Amniotic stem cell (primary cell): ENCODE measurements around the gene UBR1.
"Not testable (repeated sequence)": the region's sequence is repeated elsewhere in the genome, so short reads cannot be mapped to it uniquely, and the experiment has no call there.

ENCODE experiments used
- DNase-seq: peaks from one replicate; lab custom pipeline; 2025; lab: John Stamatoyannopoulos, UW

UBR1 gene

GRCh38 chr15:42971830-42972229 lies 134.0 kb downstream of the UBR1 start:
- no peak for DNase-seq

GRCh38 chr15:42964476-42964875 lies 141.4 kb downstream of the UBR1 start:
- no peak for DNase-seq

- no peak for DNase-seq
These were observed 150.3 kb downstream of the UBR1 start for GRCh38 chr15:42955518-42955917.

- DNase-seq, result no peak
These were observed 151.5 kb downstream of the UBR1 start for GRCh38 chr15:42954291-42954690.

- DNase-seq, result not testable (repeated sequence)
These were observed 156.9 kb downstream of the UBR1 start for GRCh38 chr15:42948898-42949297.

- DNase-seq, result no peak
These were observed 165.3 kb downstream of the UBR1 start for GRCh38 chr15:42940527-42940926.

- DNase-seq, result no peak
These were observed 166.0 kb downstream of the UBR1 start for GRCh38 chr15:42939841-42940240.

GRCh38 chr15:42937143-42937542 lies 168.7 kb downstream of the UBR1 start:
- DNase-seq, result no peak

- no peak for DNase-seq
These were observed 171.8 kb downstream of the UBR1 start for GRCh38 chr15:42933886-42934667.

GRCh38 chr15:42932833-42933515 lies 172.9 kb downstream of the UBR1 start:
- DNase-seq, result no peak

- DNase-seq, result no peak
These were observed 173.9 kb downstream of the UBR1 start for GRCh38 chr15:42931702-42932486.

- DNase-seq, result no peak
These were observed 176.5 kb downstream of the UBR1 start for GRCh38 chr15:42929306-42929848.

GRCh38 chr15:42921342-42921731 lies 184.5 kb downstream of the UBR1 start:
- no peak for DNase-seq

GRCh38 chr15:42920519-42921341 lies 185.1 kb downstream of the UBR1 start, which contains the start of gene TTBK2:
Gene TTBK2, minus strand, starts transcription at chr15:42920778. Its CDS starts 42,161 bp downstream, at chr15:42878617.
- DNase-seq, result peak; percentile 97

- peak; percentile 14 for DNase-seq
These were observed 185.9 kb downstream of the UBR1 start for GRCh38 chr15:42919799-42920518.

GRCh38 chr15:42919308-42919707 lies 186.5 kb downstream of the UBR1 start:
- no peak for DNase-seq

GRCh38 chr15:42918047-42918446 lies 187.8 kb downstream of the UBR1 start:
- DNase-seq, result no peak

- no peak for DNase-seq
These were observed 190.1 kb downstream of the UBR1 start for GRCh38 chr15:42915654-42916315.

- no peak for DNase-seq
These were observed 190.9 kb downstream of the UBR1 start for GRCh38 chr15:42914728-42915497.
